H7 (cell line): ENCODE results near the gene HERC3. TPM values are rescaled to one million over a fixed set of nuclear protein-coding genes. Genes with fewer than 3 reads are reported as not detected.
"Not testable (repeated sequence)": the region's sequence is repeated elsewhere in the genome, so short reads cannot be mapped to it uniquely, and the experiment has no call there.

Experiments
- DNase-seq: peaks from one replicate; pipeline ENCODE4 v3.0.0; 2012
- H3K27me3 ChIP-seq: 2 replicates; pipeline ENCODE4 v1.6.0; 2011; ENCODE audit warnings: mild to moderate bottlenecking, low read length; ENCODE audit not compliant: control insufficient read depth, insufficient read depth
- H3K36me3 ChIP-seq: replicated peaks from 2 replicates; pipeline ENCODE4 v1.5.1; 2011; ENCODE audit warnings: low read length; ENCODE audit not compliant: control insufficient read depth, insufficient read depth
- H3K4me3 ChIP-seq: 2 replicates; pipeline ENCODE4 v1.5.1; 2011; ENCODE audit warnings: low read depth, mild to moderate bottlenecking, control low read depth, low read length, moderate library complexity; ENCODE audit not compliant: insufficient read depth
- total RNA-seq: library from RNA; depleted of rRNA; stranded (reverse); fragments of >200 nt; shearing (Covaris generic); gene quantifications from 2 replicates; pipeline ENCODE4 v1.2.3, GENCODE V29; 2014

Gene HERC3
- total RNA-seq, 1 experiment from 2014 or later = 2.0 TPM

GRCh38 chr4:88597970-88598660 is 5.8 kb downstream of the HERC3 start:
- Histone ChIP-seq H3K27me3 (peaks cover 15% of the 10 kb centered on the region), H3K4me3 (no peak overlapping the region)

GRCh38 chr4:88599298-88599697 is 7.0 kb downstream of the HERC3 start:
- no peaks in the 10 kb centered on the region for H3K36me3 ChIP-seq
- no peak overlapping the region for H3K4me3 ChIP-seq
- peaks cover 3% of the 10 kb centered on the region for H3K27me3 ChIP-seq
- DNase-seq = no peak

More at GRCh38 chr4:88597970-88598660, 5.8 kb downstream of the HERC3 start:
- H3K36me3 ChIP-seq = no peaks in the 10 kb centered on the region
- DNase-seq = no peak

- H3K27me3 ChIP-seq = no peaks in the 10 kb centered on the region; the same call in 1 of the 2 replicates
Measured at GRCh38 chr4:88599714-88600113, 7.4 kb downstream of the HERC3 start.

DNA sequence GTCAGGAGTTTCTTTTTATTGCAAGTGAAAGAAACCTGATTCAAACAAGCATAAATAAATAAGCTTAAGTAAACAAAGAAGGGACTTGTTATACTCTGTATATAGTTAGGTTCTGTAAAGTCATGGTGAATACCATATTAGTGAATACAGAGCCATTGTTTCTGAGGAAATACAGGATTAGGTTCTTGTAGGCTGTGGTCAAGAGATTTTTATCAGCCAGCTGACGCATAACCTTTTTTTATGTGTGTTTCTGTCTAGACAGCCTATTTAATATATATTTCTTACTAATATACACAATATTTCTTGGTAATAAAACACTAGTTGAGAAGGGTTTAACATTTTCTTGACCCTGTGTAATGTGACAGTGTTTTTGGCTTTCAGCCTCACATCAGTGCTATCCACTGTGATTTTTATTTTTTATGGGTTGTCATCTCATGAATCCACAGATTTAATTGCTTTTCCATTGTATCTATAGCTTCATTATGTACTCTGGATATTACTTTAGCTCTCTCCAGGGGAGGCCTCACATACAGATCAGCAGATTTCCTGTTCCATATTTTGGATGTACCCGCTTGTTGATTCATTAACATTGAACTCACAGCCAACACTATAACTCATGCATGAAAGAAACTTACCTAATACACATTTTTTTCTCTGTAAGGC is 8.0 kb downstream of the HERC3 start:
- no peak overlapping the region for H3K4me3 ChIP-seq

More at GRCh38 chr4:88599714-88600113, 7.4 kb downstream of the HERC3 start:
- H3K36me3 ChIP-seq = no peaks in the 10 kb centered on the region
- no peak overlapping the region for H3K4me3 ChIP-seq
- no peak for DNase-seq

DNA sequence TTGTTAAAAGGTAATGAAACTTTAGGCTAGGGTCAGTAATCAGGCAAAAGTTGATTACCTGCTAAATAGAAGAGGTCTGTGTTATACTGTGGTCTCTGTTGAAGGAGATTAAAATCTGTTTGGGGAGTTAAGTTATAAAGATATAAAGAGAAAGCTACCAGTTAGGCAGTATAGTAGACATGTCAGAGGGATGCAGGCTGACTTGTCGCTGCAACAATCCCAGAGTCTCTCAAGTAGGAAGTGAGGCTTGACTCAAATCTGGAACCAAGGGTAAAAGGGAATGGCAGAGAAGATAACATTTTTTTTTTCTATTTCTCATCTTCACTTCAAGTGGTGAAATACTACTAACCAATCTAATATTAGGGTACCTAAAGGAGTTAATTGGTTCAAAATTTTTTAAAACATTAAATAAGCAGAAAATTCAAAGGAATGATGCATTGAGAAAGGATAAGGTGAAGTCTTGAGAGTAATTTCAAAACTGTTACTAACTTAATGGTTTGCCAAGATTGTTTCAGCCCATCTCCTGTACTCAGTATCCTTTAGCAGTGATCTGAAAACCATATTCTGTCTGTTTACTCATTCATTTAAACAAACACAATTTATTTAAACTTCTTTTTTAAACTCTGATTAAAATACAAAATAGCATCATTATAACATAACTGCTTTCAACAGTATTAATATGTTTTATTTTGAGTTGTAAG is 12.8 kb downstream of the HERC3 start:
- no peak for DNase-seq
- Histone ChIP-seq H3K27me3 (no peaks in the 10 kb centered on the region), H3K4me3 (no peak overlapping the region), H3K36me3 (no peaks in the 10 kb centered on the region; the same call in 1 of the 2 replicates)

More for the DNA sequence above, 8.0 kb downstream of the HERC3 start:
- Histone ChIP-seq H3K36me3 (no peaks in the 10 kb centered on the region), H3K27me3 (no peaks in the 10 kb centered on the region; the same call in 1 of the 2 replicates)
- no peak for DNase-seq

- Histone ChIP-seq H3K36me3 (no peaks in the 10 kb centered on the region; the same call in 1 of the 2 replicates), H3K4me3 (no peak overlapping the region), H3K27me3 (no peaks in the 10 kb centered on the region)
- DNase-seq = no peak
Measured at GRCh38 chr4:88605736-88606135, 13.5 kb downstream of the HERC3 start.

- H3K36me3 ChIP-seq = no peaks in the 10 kb centered on the region; the same call in 1 of the 2 replicates
- no peaks in the 10 kb centered on the region for H3K27me3 ChIP-seq
- no peak for DNase-seq
- H3K4me3 ChIP-seq = no peak overlapping the region
Measured at GRCh38 chr4:88606832-88607231, 14.6 kb downstream of the HERC3 start.

GRCh38 chr4:88609387-88609786 is 17.1 kb downstream of the HERC3 start:
- Histone ChIP-seq H3K27me3 (no peaks in the 10 kb centered on the region), H3K36me3 (no peaks in the 10 kb centered on the region; the same call in 1 of the 2 replicates), H3K4me3 (no peak overlapping the region)
- no peak for DNase-seq

- not testable (repeated sequence) for H3K4me3 ChIP-seq, DNase-seq, H3K27me3 ChIP-seq, H3K36me3 ChIP-seq
Measured at GRCh38 chr4:88609794-88610193, 17.5 kb downstream of the HERC3 start.

DNA sequence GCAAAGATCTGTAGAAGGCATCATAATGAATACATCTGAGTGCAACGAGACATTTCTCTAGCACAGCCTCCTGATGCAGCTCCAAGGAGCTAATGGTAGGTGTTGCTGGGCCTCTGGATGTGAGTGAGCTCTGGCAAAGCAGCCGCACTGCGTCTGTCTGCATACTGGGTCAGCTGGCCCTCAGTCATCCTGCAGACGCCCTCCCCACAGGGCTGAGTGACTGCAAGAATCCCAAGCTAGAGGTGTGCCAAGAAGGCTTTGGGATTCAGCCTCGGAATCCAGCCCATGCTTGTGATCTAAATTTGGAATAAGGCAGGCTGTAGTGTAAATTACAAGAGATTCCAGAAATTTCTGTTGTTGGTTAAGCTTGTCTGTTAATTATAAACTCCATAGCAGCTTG is 18.5 kb downstream of the HERC3 start:
- Histone ChIP-seq H3K4me3 (no peak overlapping the region), H3K36me3 (no peaks in the 10 kb centered on the region; the same call in 1 of the 2 replicates), H3K27me3 (no peaks in the 10 kb centered on the region)
- no peak for DNase-seq

GRCh38 chr4:88613417-88613875 is 21.2 kb downstream of the HERC3 start:
- H3K4me3 ChIP-seq = no peak overlapping the region
- no peaks in the 10 kb centered on the region; the same call in 1 of the 2 replicates for H3K36me3 ChIP-seq
- DNase-seq = no peak
- no peaks in the 10 kb centered on the region for H3K27me3 ChIP-seq

DNA sequence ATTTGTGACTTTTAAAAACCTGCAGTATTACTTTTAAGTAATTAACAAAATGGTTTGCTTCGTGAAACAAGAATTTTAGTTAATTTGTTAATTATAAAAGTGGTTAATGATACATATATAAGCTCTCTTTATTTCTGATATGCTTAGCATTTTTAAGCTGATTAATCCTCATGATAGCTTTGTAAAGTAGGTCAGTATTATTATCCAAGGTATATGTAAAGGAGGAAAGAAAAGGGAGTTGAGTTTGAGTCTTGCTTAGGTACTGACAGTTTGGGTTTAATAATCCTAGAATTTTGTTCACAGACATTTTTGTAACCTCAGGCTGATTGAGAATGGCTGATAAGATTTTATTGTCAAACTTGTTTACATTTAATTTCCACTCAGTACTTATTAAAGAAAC is 21.8 kb downstream of the HERC3 start:
- no peak for DNase-seq

DNA sequence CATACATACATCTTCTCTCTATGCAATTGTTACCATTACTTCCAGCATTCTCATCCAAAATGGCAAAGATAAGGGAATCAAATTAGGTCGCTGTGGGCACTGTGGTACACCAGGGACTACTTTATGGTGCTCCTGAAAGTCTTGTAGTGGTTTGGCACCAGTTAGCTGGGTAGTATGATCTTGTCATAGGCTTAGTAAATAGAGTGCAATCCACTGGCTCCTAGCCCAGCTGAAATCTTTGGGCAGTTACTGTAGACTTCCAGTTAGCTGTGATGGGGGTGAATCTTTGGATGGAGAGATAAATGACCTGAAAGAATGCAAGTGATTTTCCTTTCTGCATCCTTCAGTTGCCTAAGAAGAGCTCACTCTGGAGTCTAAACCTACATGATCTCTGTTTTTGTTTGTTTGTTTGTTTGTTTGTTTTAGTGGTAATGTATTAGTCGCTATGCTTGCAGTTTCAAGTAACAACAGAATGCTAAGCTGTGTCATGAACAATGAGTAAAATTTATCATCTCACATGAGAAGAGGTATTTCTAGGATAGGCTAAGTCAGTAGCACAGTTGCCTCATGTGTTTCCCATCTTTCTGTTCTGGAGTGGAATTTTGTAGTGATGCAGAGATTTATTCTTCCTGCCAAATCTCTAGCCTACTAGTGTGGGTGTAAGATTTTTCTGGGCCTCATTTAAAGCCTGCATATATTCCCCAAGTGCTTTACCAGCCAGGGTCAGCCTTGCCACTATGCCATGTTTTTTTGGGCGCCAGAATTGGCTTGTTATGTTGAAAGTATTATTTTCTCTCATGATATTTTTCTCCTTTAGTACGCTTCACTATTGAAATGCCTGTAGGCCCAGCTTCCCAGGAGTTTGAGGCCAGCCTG is 24.2 kb downstream of the HERC3 start:
- Histone ChIP-seq H3K27me3 (no peaks in the 10 kb centered on the region), H3K36me3 (no peaks in the 10 kb centered on the region)
- DNase-seq = no peak

More for the DNA sequence above, 21.8 kb downstream of the HERC3 start:
- Histone ChIP-seq H3K36me3 (no peaks in the 10 kb centered on the region), H3K27me3 (no peaks in the 10 kb centered on the region), H3K4me3 (no peak overlapping the region)

More for the DNA sequence above, 24.2 kb downstream of the HERC3 start:
- H3K4me3 ChIP-seq = no peak overlapping the region
